H1 (cell line): ENCODE measurements around the gene GPX7. TPM values are rescaled to one million over a fixed set of nuclear protein-coding genes. Genes with fewer than 3 reads are reported as not detected.

Experiments
- ASH2L ChIP-seq: fragments of 200-600, 300-600 bp; sonication (generic); IDR thresholded peaks from one replicate; pipeline ENCODE4 v1.7.1; 2017; ENCODE audit warnings: low read length
- ATF2 ChIP-seq: IDR thresholded peaks from 2 replicates; pipeline ENCODE4 v1.6.1; 2012; ENCODE audit warnings: low read length, inconsistent platforms
- ATF3 ChIP-seq: IDR thresholded peaks from 2 replicates; pipeline ENCODE4 v1.6.1; 2011; ENCODE audit warnings: low read depth, mild to moderate bottlenecking, low read length; ENCODE audit not compliant: insufficient read depth
- BCL11A ChIP-seq, 2 experiments: IDR thresholded peaks; one replicate each; pipeline ENCODE4 v1.6.1; 2011; ENCODE audit warnings: low read depth in 2 of 2, low read length in 2 of 2, mild to moderate bottlenecking in 2 of 2
- CHD1 ChIP-seq: IDR thresholded peaks from 2 replicates; pipeline ENCODE4 v1.6.1; 2012; ENCODE audit warnings: low read depth, low read length, improper control_type of control experiment
- CTBP2 ChIP-seq: IDR thresholded peaks from 2 replicates; pipeline ENCODE4 v1.7.0; 2011; ENCODE audit warnings: borderline replicate concordance, mild to moderate bottlenecking, moderate library complexity, mixed read lengths, low read length; ENCODE audit not compliant: insufficient read depth, insufficient read length
- FOSL1 ChIP-seq: IDR thresholded peaks from 2 replicates; pipeline ENCODE4 v1.6.1; 2011; ENCODE audit warnings: mild to moderate bottlenecking, low read depth, low read length, moderate library complexity; ENCODE audit not compliant: insufficient read depth
- JUN ChIP-seq: IDR thresholded peaks from 2 replicates; pipeline ENCODE4 v1.6.1; 2011; ENCODE audit warnings: low read depth, mild to moderate bottlenecking, improper control_type of control experiment, low read length
- JUND ChIP-seq: IDR thresholded peaks from 2 replicates; pipeline ENCODE4 v1.6.1; 2011; ENCODE audit warnings: mild to moderate bottlenecking, improper control_type of control experiment, low read length
- KDM1A ChIP-seq: fragments of 200-600, 300-600 bp; sonication (generic); IDR thresholded peaks from 2 replicates; pipeline ENCODE4 v1.7.1; 2016; ENCODE audit warnings: mild to moderate bottlenecking, low read length, borderline replicate concordance
- KDM4A ChIP-seq: IDR thresholded peaks from one replicate; pipeline ENCODE4 v1.7.1; 2012; ENCODE audit warnings: low read depth, mild to moderate bottlenecking, moderate library complexity, low read length, inconsistent platforms; ENCODE audit not compliant: severe bottlenecking
- KDM5A ChIP-seq: fragments of 200-600 bp; IDR thresholded peaks from 2 replicates; pipeline ENCODE4 v1.7.1; 2012; ENCODE audit warnings: mild to moderate bottlenecking, low read length, inconsistent platforms, mixed read lengths
- NRF1 ChIP-seq: IDR thresholded peaks from 2 replicates; pipeline ENCODE4 v1.6.1; 2011; ENCODE audit warnings: mild to moderate bottlenecking, low read depth, low read length, improper control_type of control experiment
- PHF8 ChIP-seq: fragments of 200-600 bp; sonication (generic); conservative IDR thresholded peaks from 2 replicates; pipeline ENCODE4 v1.7.1; 2012; ENCODE audit warnings: low read depth, mild to moderate bottlenecking, inconsistent platforms, low read length, moderate library complexity
- POLR2A ChIP-seq, 2 experiments: IDR thresholded peaks; 1 replicate in 1 of 2; 2 replicates in 1 of 2; pipeline ENCODE4 v1.6.1; 2011; ENCODE audit warnings: low read depth in 2 of 2, low read length in 2 of 2, mild to moderate bottlenecking in 2 of 2; ENCODE audit errors: control extremely low read depth in 1 of 2
- RBBP5 ChIP-seq: IDR thresholded peaks from 2 replicates; pipeline ENCODE4 v1.7.1; 2012; ENCODE audit warnings: low read depth, mild to moderate bottlenecking, inconsistent platforms, low read length, moderate library complexity, borderline replicate concordance
- SIN3A ChIP-seq, 2 experiments: IDR thresholded peaks in 1 of 2; conservative IDR thresholded peaks in 1 of 2; 2 replicates each; pipeline ENCODE4 v1.6.1; 2011 to 2012; ENCODE audit warnings: low read length in 2 of 2, improper control_type of control experiment in 1 of 2, low read depth in 1 of 2, mild to moderate bottlenecking in 1 of 2
- SIRT6 ChIP-seq: IDR thresholded peaks from one replicate; pipeline ENCODE4 v1.7.1; 2012; ENCODE audit warnings: low read length, inconsistent platforms
- SP1 ChIP-seq: IDR thresholded peaks from 2 replicates; pipeline ENCODE4 v1.6.1; 2011; ENCODE audit warnings: low read depth, low read length
- SP2 ChIP-seq: IDR thresholded peaks from 2 replicates; pipeline ENCODE4 v1.6.1; 2012; ENCODE audit warnings: mild to moderate bottlenecking, low read length, inconsistent platforms
- SUZ12 ChIP-seq: fragments of 200-600 bp; sonication (generic); IDR thresholded peaks from 2 replicates; pipeline ENCODE4 v1.6.1; 2012; ENCODE audit warnings: mild to moderate bottlenecking, inconsistent platforms, low read length, moderate library complexity, mixed read lengths
- TAF1 ChIP-seq: IDR thresholded peaks from 2 replicates; pipeline ENCODE4 v1.6.1; 2011; ENCODE audit warnings: mild to moderate bottlenecking, low read depth, low read length
- TEAD4 ChIP-seq: IDR thresholded peaks from 2 replicates; pipeline ENCODE4 v1.6.1; 2012; ENCODE audit warnings: low read depth, low read length, inconsistent platforms, mixed read lengths
- ZNF274 ChIP-seq: IDR thresholded peaks from 2 replicates; pipeline ENCODE4 v1.7.0; 2012; ENCODE audit warnings: low read length, borderline replicate concordance; ENCODE audit errors: extremely low read depth
- polyA plus RNA-seq, 7 experiments: library from polyadenylated mRNA; depleted of rRNA in 3 of 7; stranded (reverse) in 5 of 7; unstranded in 2 of 7; fragments of >200 nt in 5 of 7; fragments of 200-250 nt in 2 of 7; gene quantifications; 1 replicate in 5 of 7; 2 replicates in 1 of 7; 4 replicates in 1 of 7; pipeline versions ENCODE4 v1.2.1 to v1.2.3, GENCODE V29; 2011 to 2013; ENCODE audit warnings: missing spikeins in 2 of 7, mixed read lengths in 2 of 7
- total RNA-seq: library from RNA; stranded (reverse); fragmentation: NEBNext Ultra II Directional; extraction: Animal tissue kit (Norgen Biotek cat#: 25700); gene quantifications from 2 replicates; pipeline ENCODE4 v1.2.1, GENCODE V29; 2021

The GPX7 gene
- total and polyA plus RNA-seq, 2 of the 8 experiments (the other 6 are each of a cell fraction or from before 2014, with no cell fraction given), result 13.0 to 37.5 TPM

- TF ChIP-seq ATF2 (no peak), TAF1 (peak; percentile 30; the same call in 1 of the 2 replicates), JUND (no peak), KDM4A (peak; percentile 96), PHF8 (no peak), POLR2A (IDR thresholded peaks at IDR 0.05; ENCODE audit: control extremely low read depth in 1 of 2, low read depth in 2 of 2, low read length in 2 of 2) (0 out of 3 replicates have a peak, but pooled peaks of 1 of the 2 experiments have one; percentile 23), ASH2L (no peak), BCL11A (IDR thresholded peaks at IDR 0.05; ENCODE audit: low read depth in 2 of 2, low read length in 2 of 2) (no peak), SP1 (no peak), CHD1 (no peak), SUZ12 (0 out of 2 replicates have a peak, but pooled peaks have one; percentile 14), ZNF274 (no peak), CTBP2 (no peak), SIN3A (conservative IDR thresholded peaks at IDR 0.05 in 1 of 2, IDR thresholded peaks at IDR 0.05 in 1 of 2; ENCODE audit: low read depth in 1 of 2, low read length in 2 of 2) (no peak), NRF1 (no peak), SIRT6 (no peak), KDM5A (no peak), FOSL1 (no peak), ATF3 (no peak), KDM1A (no peak), RBBP5 (peak; percentile 53; the same call in 1 of the 2 replicates), TEAD4 (peak; percentile 41; the same call in 1 of the 2 replicates), JUN (no peak), SP2 (no peak)
These were observed 30.6 kb downstream of the GPX7 start, which contains the start of gene SHISAL2A (continued) for GRCh38 chr1:52632732-52633290.
